ENCODE results near the gene FRK.
"Not testable (repeated sequence)": the region's sequence is repeated elsewhere in the genome, so short reads cannot be mapped to it uniquely, and the experiment has no call there.

FRK gene

DNA sequence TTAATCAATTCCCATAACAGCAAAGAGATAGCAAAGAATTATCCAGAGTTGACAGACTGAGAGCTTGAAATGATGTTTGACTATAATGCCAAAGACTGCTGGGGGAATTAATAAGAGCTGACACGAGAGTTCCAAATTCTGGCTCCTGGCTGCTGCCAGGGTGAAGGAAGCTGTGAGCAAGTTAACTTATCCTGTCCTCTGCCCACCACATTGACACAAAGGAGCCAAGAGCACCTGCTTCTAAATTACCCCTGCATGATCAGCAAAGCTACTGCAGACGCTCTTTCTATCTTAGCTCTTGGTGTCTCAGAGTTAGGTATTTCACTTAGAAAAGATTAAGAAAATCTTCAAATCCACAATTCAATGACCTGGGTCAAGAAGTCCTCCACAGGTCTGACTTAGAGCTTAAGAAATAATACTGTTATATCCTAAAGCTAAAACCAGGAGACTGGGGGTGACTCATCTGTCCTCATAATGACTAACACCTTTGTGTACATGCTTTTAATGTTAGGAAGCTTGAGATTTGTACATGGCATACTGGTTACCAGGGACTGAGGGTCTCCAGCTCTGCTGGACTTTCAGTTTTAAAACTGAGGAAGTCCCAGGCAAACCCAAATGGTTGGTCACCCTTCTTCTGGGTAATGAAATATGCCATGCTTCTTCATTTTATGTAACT is 13.2 kb upstream of the FRK start:
- no peak for FAIRE-seq

DNA sequence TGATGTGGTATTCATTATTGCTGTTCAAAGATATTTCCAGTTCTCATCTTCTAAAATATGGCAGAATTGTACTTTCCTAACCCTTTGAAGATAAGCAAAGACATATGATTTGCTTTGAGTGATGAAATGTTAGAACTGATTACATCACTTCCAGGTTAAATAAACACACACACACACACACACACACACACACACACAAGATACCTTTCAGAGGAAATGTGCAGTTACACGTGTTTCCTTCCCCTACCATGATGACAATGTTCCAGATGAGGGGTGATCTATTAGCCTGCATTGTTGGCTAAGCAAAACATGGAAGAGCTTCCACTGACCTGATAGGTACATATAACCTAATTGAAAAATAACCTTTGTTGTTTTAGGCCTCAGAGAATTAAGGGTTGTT is 11.7 kb upstream of the FRK start:
- FAIRE-seq: no peak

DNA sequence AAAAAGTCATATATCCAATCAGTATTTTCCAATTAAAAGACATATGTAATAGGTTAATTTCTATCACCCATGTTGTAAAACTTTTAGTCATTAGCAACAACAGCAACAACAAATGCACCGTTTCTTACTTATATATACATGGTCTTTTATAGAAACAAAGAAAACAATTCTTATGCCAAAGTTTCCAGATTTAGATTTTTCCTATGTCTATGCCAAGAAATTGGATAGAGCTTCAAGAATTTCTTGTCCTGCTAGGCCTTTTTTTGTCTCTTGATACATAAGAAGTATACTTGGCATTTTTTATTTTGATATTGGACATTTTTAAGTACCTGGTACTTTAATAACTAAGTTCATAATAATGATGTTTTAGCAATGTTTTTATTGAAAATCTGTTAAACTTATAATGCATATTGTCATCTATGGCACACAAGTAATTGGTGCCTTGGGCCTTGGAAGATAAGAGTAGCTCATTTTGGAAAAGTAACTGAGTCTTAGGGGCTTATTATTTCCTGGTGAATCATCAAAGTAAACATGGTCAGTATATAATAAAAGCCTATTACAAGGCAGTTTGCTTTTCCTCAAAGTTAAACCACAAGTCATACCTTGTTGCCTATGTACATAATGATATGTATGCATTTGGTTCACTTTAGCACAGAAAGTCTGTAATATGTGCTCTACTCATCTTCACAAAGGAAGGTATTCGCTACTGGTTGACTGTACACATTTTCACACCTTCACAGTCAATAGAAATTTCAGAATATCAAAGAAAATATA is 10.1 kb upstream of the FRK start:
- no peak for FAIRE-seq

DNA sequence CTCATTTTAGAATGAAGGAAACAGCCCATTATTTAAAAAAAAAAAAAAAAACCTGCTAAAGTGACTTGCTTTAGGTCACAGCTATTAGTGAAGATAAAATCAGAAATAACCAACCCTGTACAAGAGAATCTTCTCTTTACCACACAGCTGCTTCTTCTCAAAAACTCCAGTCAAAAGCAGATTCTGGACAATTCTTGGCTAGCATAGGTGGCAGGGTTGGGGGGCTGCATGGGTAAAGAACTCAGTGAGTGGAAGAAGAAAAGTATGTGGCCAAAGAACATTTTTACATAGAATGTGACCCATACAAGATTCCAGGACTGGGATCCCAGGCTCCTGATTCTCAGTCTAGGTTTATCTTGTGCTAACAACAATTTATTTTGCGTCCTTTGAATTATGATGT is 9.4 kb upstream of the FRK start:
- no peak for FAIRE-seq

DNA sequence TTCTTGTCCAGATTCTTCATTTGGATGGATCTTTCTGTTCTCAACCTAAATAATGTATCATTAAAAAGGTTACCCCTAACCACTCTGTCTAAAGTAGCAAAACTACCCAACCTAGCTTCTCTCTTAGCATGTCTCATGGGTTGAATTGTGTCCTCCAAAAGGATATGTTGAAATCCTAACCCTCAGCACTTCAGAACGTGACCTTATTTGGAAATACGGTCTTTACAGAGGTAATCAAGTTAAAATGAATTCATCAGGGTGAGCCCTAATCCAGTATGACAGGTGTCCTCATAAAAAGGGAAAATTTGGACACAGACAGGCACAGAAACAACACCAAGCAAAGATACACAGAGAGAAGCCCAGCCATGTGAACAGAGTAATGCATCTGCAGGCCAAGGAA is 6.1 kb upstream of the FRK start:
- no peak for FAIRE-seq

DNA sequence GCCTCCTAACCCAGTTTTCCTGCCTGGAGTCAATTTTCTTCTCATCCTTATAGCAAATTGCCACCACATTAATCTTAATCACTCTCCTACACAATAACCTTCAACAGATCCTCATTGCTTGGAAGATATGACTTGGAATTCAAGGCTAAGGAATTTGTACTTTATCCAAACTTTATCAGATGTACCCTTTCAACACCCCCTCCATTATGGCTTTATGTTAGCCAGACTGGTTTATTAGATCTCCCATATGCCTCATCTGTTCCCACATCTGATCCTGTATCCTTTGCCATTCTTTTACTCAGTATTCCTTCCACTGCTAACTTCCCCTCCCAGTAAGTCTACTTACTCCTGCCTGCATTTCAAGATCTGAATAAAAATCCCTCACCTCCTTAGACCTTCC is 4.0 kb upstream of the FRK start:
- no peak for FAIRE-seq

DNA sequence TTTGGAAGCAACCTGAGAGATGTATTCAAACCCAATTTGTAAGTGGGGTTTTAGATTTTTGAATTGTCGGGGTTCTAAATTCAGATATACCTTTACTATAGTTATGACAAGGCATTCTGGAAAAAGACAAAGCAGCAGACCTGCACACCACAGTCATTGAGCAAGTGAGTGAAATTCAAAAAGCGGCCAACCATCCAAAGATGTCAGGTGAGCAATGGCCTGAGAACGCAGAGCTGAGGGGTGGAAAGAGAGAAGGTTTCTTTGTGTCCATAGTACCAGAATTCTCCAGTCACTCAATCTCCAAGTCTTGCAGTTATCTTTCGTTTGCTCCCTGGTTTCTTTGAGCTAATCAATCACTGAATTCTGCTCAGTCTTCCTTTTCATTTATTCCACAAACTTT is 1.8 kb upstream of the FRK start:
- no peak for FAIRE-seq

DNA sequence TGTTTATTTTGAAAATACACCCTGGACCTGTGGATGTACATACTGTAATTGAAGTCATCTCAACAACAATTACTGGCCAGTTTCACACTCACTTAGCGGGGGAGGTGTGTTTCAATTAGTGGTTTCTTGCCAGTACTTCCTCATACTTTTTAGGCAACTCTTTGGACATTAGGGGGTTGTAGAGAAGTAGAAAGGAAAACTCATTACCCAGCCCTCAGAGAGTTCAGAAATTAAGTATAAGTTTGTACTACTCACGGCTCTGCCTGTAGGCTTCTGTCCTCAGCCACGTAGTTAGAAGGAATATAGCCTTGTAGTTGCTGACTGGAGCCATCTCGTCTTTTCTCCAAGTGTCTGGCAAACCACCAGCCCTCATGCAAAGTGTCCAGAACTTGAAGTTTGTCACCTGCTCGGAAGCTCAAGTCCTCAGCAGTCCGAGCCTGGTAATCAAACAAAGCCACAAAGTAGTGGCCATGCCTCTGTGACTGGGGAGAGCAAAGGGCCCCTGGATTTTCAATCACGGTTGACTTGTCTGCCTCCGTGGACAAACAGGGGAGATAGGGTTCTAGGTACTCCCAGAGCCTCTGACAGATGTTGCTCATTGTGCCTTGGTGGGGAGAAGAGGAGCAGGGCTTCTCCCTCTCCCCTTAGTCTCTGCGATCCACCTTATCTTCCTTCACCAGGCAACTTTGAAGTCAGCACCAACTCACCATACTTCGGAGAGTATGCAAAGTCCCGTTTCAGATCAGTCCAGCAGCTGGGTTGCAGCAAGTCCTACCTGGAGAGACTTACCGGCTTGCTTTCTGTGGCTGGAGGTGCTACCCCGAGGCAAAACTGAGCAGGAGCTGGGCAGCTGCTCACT is 749 bp downstream of the FRK start:
- no peak for FAIRE-seq

DNA sequence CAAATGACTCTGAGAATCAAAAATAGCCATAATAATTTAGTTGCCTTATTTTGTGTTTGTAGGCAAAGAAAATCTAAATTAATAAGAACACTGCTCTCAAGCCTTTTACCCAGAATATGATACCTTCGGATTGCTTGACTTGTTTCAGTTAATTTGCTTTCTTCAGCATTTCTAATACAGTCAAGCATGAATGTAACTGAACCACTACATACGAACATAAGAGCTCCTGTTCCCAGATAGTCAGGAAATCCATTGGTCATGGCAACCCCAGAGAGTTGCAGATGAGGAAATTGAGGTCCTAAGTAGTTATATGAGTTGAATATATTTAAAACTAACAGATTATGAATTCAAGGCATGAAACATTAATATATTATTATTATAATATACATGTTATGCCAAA is 2.9 kb downstream of the FRK start:
- FAIRE-seq: no peak

DNA sequence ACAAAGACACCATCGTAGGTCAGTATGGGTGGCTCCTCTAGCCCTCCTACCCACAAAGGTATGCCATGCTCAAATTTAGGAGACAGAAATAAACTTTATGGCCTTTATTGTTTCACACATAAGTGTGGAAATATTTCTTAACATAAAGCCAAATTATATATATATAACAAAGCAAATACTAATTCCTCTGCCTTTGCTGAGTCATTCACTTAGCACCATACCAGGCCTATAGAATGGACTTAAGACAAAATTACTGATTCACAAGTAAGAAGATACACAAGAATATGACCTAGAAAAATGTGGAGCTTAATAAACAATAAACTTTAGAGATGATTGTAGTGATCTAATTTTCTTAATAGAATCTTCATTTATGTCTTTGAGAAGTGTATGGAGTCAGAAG is 5.2 kb downstream of the FRK start:
- FAIRE-seq: no peak

DNA sequence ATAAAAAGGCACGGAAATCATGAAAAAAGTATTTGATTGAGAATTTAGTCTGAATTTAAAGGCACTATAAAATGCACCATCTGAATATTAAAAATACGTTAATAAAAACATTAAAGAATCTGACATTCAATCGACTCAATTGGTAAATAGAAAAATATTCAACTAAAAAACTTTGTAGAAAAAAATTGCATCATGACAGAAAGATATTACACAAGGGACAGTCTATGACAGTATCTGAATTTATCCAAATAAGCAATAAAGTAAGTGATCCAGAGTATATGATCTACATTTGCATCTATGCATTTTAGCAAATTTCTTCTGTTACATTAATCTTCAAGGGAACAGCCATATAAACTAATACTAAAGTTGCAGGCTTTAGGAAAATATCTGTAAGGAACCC is 9.4 kb downstream of the FRK start:
- no peak for FAIRE-seq

DNA sequence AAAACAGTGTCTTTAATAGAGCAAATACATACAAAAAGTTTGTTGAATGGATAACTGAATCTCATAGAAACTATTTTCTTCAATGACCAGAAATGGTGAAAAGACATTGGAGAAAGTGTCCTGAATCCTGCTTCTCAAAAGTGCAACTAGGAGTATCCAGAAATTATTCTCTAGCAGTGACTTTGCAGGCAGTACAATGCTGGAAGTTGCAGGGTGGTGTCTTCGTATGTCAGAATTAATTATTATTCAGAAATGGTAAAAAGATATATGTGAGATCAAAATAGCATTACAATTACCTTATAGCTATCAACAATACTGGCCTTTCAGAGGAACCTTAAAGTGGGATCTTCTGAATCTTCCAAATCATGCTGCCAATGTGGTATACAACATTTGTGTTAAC is 10.0 kb downstream of the FRK start:
- FAIRE-seq: no peak

DNA sequence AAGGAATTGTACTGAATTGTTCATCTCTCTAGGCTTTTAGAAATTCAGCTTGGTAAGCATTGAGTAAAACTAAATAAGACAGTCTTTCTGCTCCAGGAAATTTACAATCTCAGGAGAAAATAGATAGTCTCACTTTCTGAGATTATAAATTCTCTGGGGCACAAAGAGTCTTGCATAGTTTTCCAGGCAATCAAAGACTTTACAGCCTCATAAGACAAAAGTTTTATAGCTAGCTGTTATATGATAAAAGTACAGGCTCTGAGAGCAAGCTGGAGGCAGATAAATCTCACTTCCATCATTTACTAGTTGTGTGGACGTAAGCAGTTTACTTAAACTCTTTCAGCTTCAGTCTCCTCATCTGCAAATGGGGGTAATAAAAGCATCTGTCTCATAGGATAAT is 11.4 kb downstream of the FRK start:
- FAIRE-seq: no peak

DNA sequence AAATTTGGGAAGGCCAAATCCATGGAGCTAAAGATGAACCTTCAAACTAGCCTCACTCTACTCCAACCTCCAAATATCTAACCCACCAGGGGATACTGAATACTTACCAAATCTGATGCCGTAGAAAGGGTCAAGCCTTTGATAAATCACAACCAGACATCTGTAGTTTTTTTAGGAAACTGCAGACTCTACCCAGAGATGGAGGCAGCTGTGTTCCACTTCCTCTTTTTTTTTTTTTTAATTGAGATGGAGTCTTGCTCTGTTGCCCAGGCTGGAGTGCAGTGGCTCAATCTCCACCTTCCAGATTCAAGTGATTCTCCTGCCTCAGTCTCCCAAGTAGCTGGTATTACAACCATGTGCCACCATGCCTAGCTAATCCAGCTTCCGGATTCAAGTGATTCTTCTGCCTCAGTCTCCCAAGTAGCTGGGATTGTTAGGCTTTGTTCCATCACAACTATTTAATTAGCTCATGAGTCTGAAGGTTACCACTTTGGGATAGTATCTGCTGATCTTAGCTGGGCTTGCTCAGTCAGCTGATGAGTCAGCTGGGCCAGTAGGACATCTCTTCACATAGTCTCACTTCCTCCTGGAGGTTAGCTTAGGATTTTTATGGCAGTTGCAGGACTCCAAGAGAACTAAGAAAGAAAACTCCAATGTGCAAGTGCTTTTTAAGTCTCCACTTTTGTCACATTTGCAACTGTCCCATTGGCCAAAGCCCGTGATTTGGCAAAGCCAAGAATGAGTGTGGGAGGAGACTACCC is 13.3 kb downstream of the FRK start:
- no peak for FAIRE-seq

DNA sequence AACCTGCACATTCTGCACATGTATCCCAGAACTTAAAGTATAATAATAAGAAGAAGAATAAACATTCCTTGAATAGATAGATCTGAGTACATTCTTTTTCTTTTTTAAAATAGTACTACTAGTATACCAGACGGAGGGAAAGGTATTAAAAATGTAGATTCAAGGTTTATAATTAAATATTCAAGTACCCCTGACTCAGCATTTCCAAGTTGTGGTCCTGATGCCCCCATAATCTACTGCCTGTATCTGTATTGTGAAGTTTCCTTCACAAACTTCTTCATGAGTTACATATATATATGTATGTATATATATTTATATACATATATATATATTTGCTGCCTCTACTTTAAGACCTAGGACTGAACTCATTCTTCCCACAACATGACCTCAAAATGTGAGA is 14.0 kb downstream of the FRK start:
- no peak for FAIRE-seq

DNA sequence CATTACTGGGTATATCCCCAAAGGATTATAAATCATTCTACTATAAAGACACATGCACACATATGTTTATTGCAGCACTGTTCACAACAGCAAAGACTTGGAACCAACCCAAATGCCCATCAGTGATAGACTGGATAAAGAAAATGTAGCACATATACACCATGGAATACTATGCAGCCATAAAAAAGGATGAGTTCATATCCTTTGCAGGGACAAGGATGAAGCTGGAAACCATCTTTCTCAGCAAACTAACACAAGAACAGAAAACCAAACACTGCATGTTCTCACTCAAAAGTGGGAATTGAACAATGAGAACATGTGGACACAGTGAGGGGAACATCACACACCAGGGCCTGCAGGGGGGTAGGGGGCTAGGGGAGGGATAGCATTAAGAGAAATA is 14.4 kb downstream of the FRK start:
- FAIRE-seq: not testable (repeated sequence)

DNA sequence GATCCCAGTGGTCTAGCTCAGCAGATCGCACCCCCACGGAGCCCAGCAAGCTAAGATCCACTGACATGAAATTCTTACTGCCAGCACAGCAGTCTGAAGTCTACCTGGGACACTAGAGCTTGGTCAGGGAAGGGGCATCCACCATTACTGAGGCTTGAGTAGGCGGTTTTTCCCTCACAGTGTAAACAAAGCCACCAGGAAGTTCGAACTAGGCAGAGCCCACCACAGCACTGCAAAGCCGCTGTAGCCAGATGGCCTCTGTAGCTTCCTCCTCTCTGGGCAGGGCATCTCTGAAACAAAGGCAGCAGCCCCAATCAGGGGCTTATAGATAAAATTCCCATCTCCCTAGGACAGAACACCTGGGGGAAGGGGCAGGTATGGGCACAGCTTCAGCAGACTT is 18.8 kb downstream of the FRK start:
- no peak for FAIRE-seq

DNA sequence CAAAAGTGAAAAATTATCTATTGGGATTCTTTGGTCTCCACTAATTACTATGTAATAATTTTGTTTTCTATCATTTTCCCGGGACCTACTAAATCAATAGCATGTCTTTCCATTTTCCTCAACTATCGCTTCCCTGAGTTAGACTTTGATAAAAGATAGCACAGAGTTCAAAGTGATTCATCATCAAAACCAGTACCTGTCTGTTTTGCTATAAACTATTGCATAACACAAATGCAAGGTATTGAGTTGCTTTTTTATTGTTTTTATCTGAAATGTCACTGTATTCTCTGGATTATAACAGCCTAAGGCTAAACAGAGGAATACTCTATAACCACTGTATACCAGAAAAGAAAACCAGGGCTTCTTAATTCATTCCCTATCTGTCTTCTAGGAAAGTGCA is 19.7 kb downstream of the FRK start:
- no peak for FAIRE-seq

DNA sequence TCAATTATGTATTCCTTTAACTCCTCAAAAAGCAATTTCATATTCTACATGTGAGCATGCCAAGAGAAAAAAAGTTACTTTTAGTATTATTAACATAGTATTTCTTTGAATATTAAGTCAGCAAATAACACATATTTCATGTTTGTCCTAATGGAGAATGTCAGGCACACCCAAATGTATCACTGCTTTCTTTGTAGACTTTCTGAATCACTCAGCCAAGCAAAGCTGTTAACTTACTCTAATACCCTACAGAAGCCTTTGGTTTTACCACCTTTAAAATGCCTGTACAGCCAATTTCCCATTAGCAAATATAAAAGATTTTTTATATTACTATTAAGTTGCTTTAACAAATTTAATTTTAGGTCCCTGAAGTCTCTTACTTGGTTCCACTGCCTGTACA is 23.8 kb downstream of the FRK start:
- no peak for FAIRE-seq

DNA sequence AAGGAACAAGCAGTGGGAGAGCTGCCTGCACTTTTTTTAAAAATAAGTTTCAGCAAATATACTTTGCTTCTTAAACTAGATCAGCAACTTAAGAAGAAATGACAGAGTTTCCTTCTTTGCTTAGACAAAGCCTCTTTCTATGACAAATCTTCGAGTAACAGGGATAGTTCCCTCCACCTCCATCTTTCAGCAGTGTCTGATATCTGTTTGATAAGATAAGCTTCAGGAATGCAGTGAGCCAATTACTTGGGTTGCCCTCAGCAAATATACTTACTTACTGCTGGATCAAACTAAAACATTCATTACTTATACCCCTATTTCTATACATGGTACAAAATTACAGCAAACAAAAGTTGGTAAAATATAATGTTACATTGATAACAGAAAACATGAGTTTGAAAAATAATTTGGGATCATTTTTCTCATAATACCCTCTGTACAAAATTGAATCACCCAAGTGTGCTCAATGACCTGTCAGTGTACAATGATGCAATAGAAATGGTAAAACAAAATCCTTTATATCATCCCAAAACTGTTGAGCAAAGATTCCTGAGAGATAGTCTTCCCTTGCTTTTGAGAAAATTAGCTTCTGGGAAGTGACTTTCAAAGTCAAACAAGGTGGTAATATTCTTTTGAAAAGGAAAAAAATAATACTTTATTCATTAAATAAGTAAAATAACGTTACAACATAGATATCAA is 24.5 kb downstream of the FRK start:
- FAIRE-seq: no peak

DNA sequence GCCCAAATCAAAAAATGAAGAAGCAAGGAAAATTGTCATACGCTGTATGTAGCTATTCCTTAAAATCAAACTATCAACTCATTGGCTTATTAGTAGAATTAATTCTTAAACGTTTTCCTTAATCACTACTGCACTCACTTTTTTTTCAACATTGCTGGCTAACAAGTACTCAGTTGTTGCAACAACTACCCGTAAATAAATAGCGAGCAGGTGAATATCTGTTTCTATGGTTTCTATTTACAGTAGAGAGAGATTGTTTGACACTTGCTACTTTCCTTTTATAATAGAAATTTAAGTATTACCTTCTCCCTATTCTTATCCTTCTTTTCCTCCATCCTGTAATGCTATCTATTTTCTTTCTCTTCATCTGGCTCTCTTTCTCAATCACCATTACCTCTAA is 25.1 kb downstream of the FRK start:
- FAIRE-seq: no peak

DNA sequence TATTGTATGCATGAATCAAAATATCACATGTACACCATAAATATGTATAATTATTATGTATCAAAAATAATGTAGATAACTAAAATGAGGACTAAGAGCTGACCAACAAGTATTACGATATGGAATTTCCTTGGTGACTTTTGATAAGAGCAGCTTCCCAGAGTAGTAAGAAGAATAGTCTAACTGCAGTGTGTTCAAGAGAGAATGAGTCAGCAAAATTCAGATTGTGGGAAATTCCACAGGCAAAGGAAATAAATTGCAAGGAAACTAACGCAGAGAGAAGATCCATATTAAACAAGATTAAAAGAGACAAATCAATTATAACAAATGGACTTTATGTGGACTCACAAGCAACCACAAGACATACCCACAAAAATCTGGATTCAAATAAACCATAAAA is 26.4 kb downstream of the FRK start:
- FAIRE-seq: no peak

Data from TTC549 (cell line).